GM23248 (cell line): ENCODE measurements around the gene CBY3.
"Not testable (repeated sequence)": the region's sequence is repeated elsewhere in the genome, so short reads cannot be mapped to it uniquely, and the experiment has no call there.

Experiments used
- EZH2 ChIP-seq: fragments of 200-600 bp; sonication (generic); IDR thresholded peaks from 2 replicates; pipeline ENCODE4 v1.6.1; 2018; ENCODE audit warnings: antibody characterized with exemption, mild to moderate bottlenecking; ENCODE audit not compliant: insufficient read depth, poor library complexity, severe bottlenecking
- EZH2phosphoT487 ChIP-seq: fragments of 200-600 bp; sonication (generic); IDR thresholded peaks from 2 replicates; pipeline ENCODE4 v1.6.1; 2018; ENCODE audit warnings: antibody characterized with exemption, moderate library complexity, mild to moderate bottlenecking, low read depth; ENCODE audit not compliant: insufficient read depth

DNA sequence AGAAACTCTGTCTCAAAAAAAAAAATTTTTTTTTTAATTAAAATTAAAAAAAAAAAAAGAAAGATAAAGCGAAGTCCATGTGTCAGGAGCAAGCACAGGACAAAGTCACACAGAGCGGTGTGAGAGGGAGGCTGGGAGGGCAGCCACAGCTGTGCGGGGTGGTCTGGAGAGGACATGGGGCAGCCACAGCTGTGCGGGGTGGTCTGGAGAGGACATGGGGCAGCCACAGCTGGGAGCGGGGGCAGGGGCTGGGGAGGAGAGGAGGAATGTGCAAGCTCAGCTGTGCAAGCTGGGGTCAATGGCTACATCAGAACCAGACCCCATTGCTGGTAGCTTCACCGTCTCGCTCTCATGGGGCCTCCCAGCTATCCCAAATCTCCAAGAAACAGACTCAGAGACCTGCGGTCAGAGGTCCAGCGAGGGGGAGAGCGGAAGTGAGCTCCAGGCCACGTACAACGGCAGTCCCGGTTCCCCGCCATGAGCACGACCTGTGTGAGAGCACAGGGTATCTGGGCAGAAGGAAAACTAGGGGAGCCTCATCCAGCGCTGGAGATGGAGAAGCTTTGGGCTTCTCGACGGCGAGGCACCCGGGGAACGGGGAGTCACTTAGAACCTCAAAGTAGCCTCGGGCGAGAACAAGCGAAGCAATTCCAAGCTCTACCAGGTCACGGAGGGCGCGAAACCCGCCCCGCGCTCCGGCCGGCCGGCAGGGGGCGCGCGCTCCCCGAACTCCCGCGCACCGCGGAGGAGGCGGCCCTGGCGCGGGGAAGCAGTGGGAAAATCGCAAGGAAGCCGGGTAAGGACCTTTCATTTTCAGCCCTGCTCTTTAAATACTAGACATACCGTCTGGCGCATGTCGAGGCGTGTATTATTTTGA lies 23.3 kb downstream of the CBY3 start:
- TF ChIP-seq EZH2phosphoT487, EZH2: not testable (repeated sequence)
